NB4 (cell line): ENCODE measurements around the gene ICOS.

Source experiments
- POLR2A ChIP-seq: IDR thresholded peaks from 2 replicates; pipeline ENCODE4 v1.6.1; 2011; ENCODE audit warnings: mild to moderate bottlenecking; ENCODE audit not compliant: insufficient read length; ENCODE audit errors: extremely low read depth
- TF ChIP-seq, protein P1 (sequence below): IDR thresholded peaks from one replicate; pipeline ENCODE4 v1.5.1; 2012; ENCODE audit warnings: low read depth, low read length
- TF ChIP-seq, protein P2 (sequence below): IDR thresholded peaks from 2 replicates; pipeline ENCODE4 v1.6.1; 2011; ENCODE audit warnings: low read depth, low read length

DNA sequence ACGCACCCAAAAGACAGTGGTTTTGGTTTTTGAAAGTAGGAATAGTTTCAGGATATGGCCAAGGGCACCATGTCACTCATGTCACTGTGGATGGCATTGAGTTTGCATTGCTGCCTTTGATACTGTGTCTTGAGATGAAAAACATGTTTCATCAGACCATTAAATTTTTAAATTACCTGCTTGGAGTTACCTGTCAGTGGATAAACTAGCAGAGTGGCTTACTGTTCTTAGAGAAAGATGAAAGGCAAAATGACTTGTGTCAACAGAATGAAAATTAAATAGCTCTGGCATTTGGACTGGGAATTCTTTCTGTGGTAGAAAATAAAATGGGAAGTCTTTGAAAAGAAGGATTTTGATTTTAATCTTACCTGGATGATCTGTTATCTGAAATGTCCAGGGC lies 386 bp downstream of the ICOS start:
- no peak for TF ChIP-seq POLR2A
- TF ChIP-seq, protein P1, sequence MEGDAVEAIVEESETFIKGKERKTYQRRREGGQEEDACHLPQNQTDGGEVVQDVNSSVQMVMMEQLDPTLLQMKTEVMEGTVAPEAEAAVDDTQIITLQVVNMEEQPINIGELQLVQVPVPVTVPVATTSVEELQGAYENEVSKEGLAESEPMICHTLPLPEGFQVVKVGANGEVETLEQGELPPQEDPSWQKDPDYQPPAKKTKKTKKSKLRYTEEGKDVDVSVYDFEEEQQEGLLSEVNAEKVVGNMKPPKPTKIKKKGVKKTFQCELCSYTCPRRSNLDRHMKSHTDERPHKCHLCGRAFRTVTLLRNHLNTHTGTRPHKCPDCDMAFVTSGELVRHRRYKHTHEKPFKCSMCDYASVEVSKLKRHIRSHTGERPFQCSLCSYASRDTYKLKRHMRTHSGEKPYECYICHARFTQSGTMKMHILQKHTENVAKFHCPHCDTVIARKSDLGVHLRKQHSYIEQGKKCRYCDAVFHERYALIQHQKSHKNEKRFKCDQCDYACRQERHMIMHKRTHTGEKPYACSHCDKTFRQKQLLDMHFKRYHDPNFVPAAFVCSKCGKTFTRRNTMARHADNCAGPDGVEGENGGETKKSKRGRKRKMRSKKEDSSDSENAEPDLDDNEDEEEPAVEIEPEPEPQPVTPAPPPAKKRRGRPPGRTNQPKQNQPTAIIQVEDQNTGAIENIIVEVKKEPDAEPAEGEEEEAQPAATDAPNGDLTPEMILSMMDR, result no peak
- TF ChIP-seq, protein P2, sequence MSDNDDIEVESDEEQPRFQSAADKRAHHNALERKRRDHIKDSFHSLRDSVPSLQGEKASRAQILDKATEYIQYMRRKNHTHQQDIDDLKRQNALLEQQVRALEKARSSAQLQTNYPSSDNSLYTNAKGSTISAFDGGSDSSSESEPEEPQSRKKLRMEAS, result no peak
